ENCODE measurements around the gene ASB16. TPM values are rescaled to one million over a fixed set of nuclear protein-coding genes. Genes with fewer than 3 reads are reported as not detected.
A peak's percentile ranks its signal among the peaks of the same experiment; 100 is the strongest.

The ASB16 gene
- total and polyA plus RNA-seq, 9 of the 15 experiments (the other 6 are each of a cell fraction or from before 2014, with no cell fraction given), result 0.03 to 0.07 TPM; not detected in 7

DNA sequence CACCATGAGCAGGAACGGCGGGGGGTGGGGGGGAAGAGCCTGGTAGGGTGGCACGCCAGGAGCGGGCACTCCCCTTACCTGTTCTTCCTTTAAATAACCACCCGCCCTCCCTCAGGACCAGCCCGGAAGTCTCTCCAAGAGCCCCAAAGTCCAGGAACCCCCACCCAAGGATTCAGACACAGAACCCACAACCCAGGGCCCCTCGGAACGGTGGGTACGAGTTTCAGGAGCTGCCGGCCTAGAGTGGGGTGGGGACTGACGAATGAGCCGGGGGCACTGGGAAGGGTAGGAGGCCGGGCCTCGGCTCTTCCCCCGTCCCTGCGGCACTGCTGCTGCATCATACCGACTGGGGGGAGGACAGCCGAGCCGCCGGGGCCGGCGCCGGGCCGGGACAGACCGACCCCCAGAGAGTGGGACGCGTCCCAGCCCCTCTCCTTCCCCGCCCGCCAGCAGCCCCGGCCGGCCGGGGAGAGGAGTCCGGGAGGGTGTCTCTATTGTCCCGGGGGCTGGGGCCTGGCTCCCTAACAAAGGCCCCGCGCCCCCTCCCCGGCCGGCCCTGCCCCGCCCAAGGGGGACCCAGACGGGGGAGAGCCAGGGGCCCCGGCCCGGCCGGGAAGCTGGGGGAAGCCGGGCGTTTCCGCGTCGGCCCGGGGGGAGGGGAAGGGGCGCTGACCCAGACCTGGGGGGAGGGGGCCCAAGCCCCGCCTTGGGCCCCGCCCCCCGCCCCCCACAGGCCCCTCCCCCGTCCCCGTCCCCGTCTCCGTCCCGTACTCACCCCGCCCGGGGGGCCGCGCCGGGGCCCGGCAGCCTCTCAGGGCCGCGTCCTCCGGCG lies 28.4 kb downstream of the ASB16 start (continued):
- TF ChIP-seq ZNF316 (IDR thresholded peaks at IDR 0.05), result no peak
- TF ChIP-seq MYC (IDR thresholded peaks at IDR 0.05; ENCODE audit: low read depth, low read length), result no peak
- no peak for TF ChIP-seq MYC (CRISPR knock-in tag; IDR thresholded peaks at IDR 0.05; ENCODE audit: borderline replicate concordance, low read depth)
- no peak for TF ChIP-seq COPS2 (conservative IDR thresholded peaks at IDR 0.05)
- TF ChIP-seq ZNF324 (CRISPR knock-in tag; IDR thresholded peaks at IDR 0.05), result no peak
- TF ChIP-seq ZNF165 (CRISPR knock-in tag; IDR thresholded peaks at IDR 0.05; ENCODE audit: borderline replicate concordance), result no peak
- TF ChIP-seq MYBL2 (IDR thresholded peaks at IDR 0.05; ENCODE audit: low read depth), result no peak
- TF ChIP-seq MYBL2 (CRISPR knock-in tag; IDR thresholded peaks at IDR 0.05; ENCODE audit: borderline replicate concordance), result no peak
- TF ChIP-seq DPF2 (IDR thresholded peaks at IDR 0.05), result 0 out of 2 replicates have a peak, but pooled peaks have one; percentile 6
- no peak for TF ChIP-seq KDM5B (IDR thresholded peaks at IDR 0.05; ENCODE audit: insufficient replicate concordance, low read depth, low read length)
- TF ChIP-seq MEIS2 (IDR thresholded peaks at IDR 0.05; ENCODE audit: partially characterized antibody), result no peak
- peak; percentile 72 for TF ChIP-seq POLR2G (IDR thresholded peaks at IDR 0.05; ENCODE audit: low read depth, low read length)
- TF ChIP-seq HCFC1 (IDR thresholded peaks at IDR 0.05; ENCODE audit: low read depth, low read length), result no peak
- no peak for TF ChIP-seq MXI1 (IDR thresholded peaks at IDR 0.05; ENCODE audit: low read depth, low read length)
- no peak for TF ChIP-seq MBD2 (IDR thresholded peaks at IDR 0.05; ENCODE audit: borderline replicate concordance, low read depth)
- TF ChIP-seq, protein P1, sequence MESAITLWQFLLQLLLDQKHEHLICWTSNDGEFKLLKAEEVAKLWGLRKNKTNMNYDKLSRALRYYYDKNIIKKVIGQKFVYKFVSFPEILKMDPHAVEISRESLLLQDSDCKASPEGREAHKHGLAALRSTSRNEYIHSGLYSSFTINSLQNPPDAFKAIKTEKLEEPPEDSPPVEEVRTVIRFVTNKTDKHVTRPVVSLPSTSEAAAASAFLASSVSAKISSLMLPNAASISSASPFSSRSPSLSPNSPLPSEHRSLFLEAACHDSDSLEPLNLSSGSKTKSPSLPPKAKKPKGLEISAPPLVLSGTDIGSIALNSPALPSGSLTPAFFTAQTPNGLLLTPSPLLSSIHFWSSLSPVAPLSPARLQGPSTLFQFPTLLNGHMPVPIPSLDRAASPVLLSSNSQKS (CRISPR knock-in tag; IDR thresholded peaks at IDR 0.05), result no peak
- TF ChIP-seq FOXK2 (conservative IDR thresholded peaks at IDR 0.05 in 1 of 2, IDR thresholded peaks at IDR 0.05 in 1 of 2; ENCODE audit: low read depth in 2 of 2), result no peak
- TF ChIP-seq, protein P2, sequence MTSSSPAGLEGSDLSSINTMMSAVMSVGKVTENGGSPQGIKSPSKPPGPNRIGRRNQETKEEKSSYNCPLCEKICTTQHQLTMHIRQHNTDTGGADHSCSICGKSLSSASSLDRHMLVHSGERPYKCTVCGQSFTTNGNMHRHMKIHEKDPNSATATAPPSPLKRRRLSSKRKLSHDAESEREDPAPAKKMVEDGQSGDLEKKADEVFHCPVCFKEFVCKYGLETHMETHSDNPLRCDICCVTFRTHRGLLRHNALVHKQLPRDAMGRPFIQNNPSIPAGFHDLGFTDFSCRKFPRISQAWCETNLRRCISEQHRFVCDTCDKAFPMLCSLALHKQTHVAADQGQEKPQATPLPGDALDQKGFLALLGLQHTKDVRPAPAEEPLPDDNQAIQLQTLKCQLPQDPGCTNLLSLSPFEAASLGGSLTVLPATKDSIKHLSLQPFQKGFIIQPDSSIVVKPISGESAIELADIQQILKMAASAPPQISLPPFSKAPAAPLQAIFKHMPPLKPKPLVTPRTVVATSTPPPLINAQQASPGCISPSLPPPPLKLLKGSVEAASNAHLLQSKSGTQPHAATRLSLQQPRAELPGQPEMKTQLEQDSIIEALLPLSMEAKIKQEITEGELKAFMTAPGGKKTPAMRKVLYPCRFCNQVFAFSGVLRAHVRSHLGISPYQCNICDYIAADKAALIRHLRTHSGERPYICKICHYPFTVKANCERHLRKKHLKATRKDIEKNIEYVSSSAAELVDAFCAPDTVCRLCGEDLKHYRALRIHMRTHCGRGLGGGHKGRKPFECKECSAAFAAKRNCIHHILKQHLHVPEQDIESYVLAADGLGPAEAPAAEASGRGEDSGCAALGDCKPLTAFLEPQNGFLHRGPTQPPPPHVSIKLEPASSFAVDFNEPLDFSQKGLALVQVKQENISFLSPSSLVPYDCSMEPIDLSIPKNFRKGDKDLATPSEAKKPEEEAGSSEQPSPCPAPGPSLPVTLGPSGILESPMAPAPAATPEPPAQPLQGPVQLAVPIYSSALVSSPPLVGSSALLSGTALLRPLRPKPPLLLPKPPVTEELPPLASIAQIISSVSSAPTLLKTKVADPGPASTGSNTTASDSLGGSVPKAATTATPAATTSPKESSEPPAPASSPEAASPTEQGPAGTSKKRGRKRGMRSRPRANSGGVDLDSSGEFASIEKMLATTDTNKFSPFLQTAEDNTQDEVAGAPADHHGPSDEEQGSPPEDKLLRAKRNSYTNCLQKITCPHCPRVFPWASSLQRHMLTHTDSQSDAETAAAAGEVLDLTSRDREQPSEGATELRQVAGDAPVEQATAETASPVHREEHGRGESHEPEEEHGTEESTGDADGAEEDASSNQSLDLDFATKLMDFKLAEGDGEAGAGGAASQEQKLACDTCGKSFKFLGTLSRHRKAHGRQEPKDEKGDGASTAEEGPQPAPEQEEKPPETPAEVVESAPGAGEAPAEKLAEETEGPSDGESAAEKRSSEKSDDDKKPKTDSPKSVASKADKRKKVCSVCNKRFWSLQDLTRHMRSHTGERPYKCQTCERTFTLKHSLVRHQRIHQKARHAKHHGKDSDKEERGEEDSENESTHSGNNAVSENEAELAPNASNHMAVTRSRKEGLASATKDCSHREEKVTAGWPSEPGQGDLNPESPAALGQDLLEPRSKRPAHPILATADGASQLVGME (CRISPR knock-in tag; IDR thresholded peaks at IDR 0.05), result no peak
- 0 out of 2 replicates have a peak, but pooled peaks have one; percentile 17 for TF ChIP-seq POLR2A (conservative IDR thresholded peaks at IDR 0.05)
- no peak for TF ChIP-seq EP300 (IDR thresholded peaks at IDR 0.05; ENCODE audit: low read length)
- TF ChIP-seq PHTF2 (CRISPR knock-in tag; IDR thresholded peaks at IDR 0.05), result no peak
- TF ChIP-seq ZNF311 (CRISPR knock-in tag; IDR thresholded peaks at IDR 0.05), result no peak
